T47D (cell line): ENCODE measurements around the gene ADAP1.
A peak's percentile ranks its signal among the peaks of the same experiment; 100 is the strongest.

Experiments used
- DNase-seq, 2 experiments: peaks; one replicate each; pipeline versions ENCODE4 v3.0.0 to v3.0.0-alpha.2; 2011 to 2012; ENCODE audit warnings: low read depth in 1 of 2, low spot score in 1 of 2
- JUND ChIP-seq: IDR thresholded peaks from 2 replicates; pipeline ENCODE4 v1.6.1; 2012; ENCODE audit warnings: low read depth
- in situ Hi-C: cut with HindIII; loops from 2 replicates; pipeline ENCODE4 v1.10.0; 2016; ENCODE audit warnings: low sequenced_read_pairs, low pct_unique_long_range_greater_than_20kb

The ADAP1 gene

DNA sequence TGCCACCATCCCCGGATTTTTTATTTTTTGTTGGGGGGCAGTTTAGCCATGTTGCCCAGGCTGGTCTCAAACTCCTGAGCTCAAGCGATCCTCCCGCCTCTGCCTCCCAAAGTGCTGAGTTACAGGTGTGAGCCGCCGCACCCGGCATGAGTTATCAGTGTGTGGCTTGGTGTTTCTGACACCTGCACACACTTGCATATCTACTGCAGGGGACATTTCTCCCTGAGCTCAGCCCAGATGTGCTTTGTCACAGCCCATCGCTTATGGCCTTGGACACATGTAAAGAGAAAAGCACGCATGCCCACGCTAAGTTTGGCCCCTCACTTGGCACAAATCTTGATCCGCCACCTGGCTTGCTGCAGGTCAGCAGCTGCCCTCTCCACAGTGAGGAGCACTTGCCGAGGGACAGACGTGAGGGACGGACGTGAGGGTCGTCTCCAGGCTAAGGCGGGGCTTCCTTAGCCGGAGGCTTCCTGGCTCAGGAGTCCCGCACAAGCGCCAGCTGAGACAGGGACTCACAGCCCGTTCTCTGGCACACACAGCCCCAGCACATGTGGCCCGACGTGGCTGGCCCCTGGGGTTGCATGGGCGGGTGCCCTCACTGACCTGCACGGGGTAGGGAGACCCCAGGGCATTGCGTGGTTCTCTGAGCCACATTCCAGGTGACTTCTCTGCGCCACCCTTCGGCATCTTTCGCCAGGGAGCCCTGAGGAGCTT lies 40.3 kb upstream of the ADAP1 start:
- no peak for TF ChIP-seq JUND

DNA sequence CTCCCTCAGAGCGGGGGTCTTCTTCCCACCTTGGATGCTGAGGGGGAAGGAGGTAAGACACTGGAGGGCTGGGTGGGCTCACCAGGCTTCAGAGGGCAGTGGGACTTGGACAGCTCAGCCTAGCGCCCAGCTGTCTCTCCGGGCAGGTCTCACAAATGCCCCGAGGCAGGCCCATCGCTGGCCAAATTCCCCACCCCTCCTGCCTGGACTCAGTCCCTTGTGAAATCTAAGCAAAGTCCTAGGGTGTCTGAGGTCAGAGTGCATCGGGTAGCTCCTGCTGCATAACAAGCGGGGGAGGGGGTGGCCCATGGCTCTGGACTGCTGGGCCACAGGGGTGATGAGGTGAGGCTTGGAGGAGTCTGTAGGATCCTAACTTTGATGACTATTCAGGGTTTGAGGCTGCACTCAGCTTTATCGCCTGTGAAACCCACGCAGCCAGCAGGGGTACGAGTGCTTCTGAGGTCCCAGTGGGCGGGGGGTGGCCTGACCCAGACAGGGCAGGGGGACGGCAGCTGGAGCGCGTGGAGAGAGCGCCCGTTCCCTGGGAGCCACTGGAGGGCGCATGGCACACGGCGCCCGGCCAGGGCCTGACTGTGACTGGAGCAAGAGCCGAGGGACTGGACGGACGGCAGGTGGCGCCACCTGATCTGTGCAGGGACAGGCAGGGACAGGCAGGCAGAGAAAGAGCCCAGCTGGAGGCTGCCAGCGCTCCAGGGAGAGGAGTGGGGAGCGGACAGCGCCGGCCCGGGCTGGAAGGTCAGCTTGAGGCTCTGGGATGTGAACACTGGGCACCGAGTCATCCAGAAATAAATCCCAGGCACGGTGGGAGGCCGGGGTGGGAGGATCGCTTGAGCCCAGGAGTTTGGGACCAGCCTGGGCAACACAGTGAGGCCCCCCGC lies 38.5 kb upstream of the ADAP1 start:
- no peak for TF ChIP-seq JUND
- in situ Hi-C loops: no loop called here
- DNase-seq: peak; percentile 88 to 96

More for the DNA sequence above, 40.3 kb upstream of the ADAP1 start:
- no peak for DNase-seq
- in situ Hi-C loops: no loop called here

- no peak for TF ChIP-seq JUND
- in situ Hi-C loops: no loop called here
- no peak for DNase-seq
These were observed 37.5 kb upstream of the ADAP1 start for GRCh38 chr7:991729-992656.

GRCh38 chr7:990933-991728 lies 36.7 kb upstream of the ADAP1 start:
- no peak for DNase-seq
- TF ChIP-seq JUND: no peak
- in situ Hi-C loops: no loop called here

DNA sequence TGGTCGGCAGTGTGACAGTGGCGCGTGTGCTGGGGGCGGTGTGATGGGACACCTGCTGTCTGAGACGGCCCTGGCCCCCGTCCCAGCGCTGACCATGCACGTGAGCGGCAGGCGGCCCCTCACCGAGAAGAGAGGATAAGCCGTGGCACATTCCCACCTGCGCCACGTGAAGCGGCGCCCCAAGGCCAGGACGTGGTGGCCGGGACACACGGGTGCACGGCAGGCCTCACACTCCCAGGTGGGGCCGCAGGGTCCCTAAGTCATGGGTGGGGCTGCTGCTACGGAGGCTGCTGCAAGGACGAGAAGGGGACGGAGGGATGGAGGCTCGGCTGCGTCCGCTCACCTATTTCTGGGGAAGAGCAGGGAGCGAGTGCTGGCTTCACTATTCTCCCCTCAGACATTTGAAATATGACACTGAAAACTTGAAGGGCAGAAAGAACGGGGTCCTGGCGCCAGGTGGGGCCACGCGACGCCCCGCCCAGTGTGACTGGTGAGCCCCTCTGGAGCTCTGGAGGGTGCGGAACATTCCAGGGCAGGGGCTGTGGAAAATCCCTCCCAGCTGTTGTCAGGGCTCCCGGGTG lies 36.0 kb upstream of the ADAP1 start:
- no peak for TF ChIP-seq JUND
- DNase-seq: no peak
- in situ Hi-C loops: no loop called here

DNA sequence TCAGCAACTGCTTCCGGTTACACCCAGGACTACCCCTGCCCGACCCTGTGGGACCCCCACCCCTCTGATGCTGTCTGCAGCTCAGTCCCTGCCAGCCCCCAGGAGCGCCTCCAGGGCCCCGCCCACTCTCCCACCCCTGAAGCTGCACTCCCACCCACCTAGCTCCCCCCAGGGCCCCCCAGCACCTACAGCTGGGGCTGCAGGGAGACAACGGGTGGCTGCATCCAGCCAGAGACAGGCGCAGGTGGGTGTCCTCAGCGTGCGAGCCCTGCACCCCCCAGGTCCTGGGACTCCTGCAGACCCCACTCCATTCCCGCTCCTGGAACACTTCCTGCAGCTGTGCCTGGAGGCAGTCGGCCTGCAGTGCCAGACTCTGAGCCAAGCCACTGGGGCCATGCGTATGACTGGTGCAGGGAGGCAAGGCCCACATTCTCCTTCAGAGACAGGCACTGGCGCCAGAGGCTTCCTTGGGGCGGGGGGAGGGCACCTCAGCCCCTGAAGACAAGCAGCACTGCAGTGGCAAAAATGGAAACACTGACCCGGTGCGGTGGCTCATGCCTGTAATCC lies 34.6 kb upstream of the ADAP1 start:
- no peak for DNase-seq
- no peak for TF ChIP-seq JUND
- in situ Hi-C loops: no loop called here

DNA sequence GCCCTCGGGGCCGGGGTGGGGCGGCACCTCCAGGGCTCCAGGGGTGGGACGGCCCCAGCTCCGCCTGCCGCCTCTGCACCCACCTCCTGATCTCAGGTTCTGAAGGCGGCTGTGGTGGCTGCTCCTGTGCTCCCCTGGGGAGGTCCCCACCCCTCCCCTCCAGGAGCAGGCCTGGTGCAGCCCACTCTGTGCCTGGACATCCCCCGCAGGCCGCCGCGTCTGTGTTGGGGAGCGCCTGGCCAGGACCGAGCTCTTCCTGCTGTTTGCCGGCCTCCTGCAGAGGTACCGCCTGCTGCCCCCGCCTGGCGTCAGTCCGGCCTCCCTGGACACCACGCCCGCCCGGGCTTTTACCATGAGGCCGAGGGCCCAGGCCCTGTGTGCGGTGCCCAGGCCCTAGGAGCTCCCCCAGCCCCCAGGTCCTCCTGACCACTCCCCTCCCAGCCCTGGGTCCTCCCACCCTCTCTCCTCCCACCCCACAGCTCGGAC lies 34.0 kb upstream of the ADAP1 start:
- TF ChIP-seq JUND: no peak

GRCh38 chr7:987909-988308 lies 33.4 kb upstream of the ADAP1 start:
- in situ Hi-C loops: no loop called here
- DNase-seq: no peak
- no peak for TF ChIP-seq JUND

More for the DNA sequence above, 34.0 kb upstream of the ADAP1 start:
- no peak for DNase-seq
- in situ Hi-C loops: no loop called here

- no peak for DNase-seq
- TF ChIP-seq JUND: no peak
- in situ Hi-C loops: no loop called here
These were observed 32.6 kb upstream of the ADAP1 start for GRCh38 chr7:986766-987751.
